ENCODE data around the gene ZSWIM3.

The ZSWIM3 gene

GRCh38 chr20:45833030-45833882 is 24.2 kb upstream of the ZSWIM3 start, which contains the start of gene SNX21:
TSS of gene SNX21 (plus strand) at chr20:45833799. CDS start at chr20:45833920, 121 bp downstream.
- DNase-seq: peak; percentile 10

GRCh38 chr20:45833883-45834796 is 23.3 kb upstream of the ZSWIM3 start:
- DNase-seq: peak; percentile 30

GRCh38 chr20:45834797-45835161 is 22.6 kb upstream of the ZSWIM3 start:
- DNase-seq: no peak

GRCh38 chr20:45835329-45835765 is 22.1 kb upstream of the ZSWIM3 start:
- no peak for DNase-seq

- no peak for DNase-seq
These were observed 21.6 kb upstream of the ZSWIM3 start for GRCh38 chr20:45835825-45836224.

- DNase-seq: no peak
These were observed 20.6 kb upstream of the ZSWIM3 start for GRCh38 chr20:45836841-45837240.

- no peak for DNase-seq
These were observed 16.7 kb upstream of the ZSWIM3 start for GRCh38 chr20:45840700-45841198.

- no peak for DNase-seq
These were observed 15.8 kb upstream of the ZSWIM3 start for GRCh38 chr20:45841407-45842129.

GRCh38 chr20:45842169-45842812 is 15.1 kb upstream of the ZSWIM3 start:
- DNase-seq: no peak

- DNase-seq: no peak
These were observed 13.9 kb upstream of the ZSWIM3 start for GRCh38 chr20:45843506-45843905.

GRCh38 chr20:45845452-45845851 is 12.0 kb upstream of the ZSWIM3 start:
- no peak for DNase-seq

- DNase-seq: no peak
These were observed 9.0 kb upstream of the ZSWIM3 start for GRCh38 chr20:45848421-45848820.

- DNase-seq: no peak
These were observed 8.3 kb upstream of the ZSWIM3 start for GRCh38 chr20:45848969-45849582.

- no peak for DNase-seq
These were observed 7.2 kb upstream of the ZSWIM3 start for GRCh38 chr20:45850238-45850637.

- no peak for DNase-seq
These were observed 6.5 kb upstream of the ZSWIM3 start for GRCh38 chr20:45850926-45851325.

- no peak for DNase-seq
These were observed 5.9 kb upstream of the ZSWIM3 start for GRCh38 chr20:45851501-45851900.

- DNase-seq: no peak
These were observed 5.1 kb upstream of the ZSWIM3 start for GRCh38 chr20:45852326-45852725.

- no peak for DNase-seq
These were observed 3.9 kb upstream of the ZSWIM3 start for GRCh38 chr20:45853484-45853883.

GRCh38 chr20:45857882-45858216 is 435 bp downstream of the ZSWIM3 start:
- DNase-seq: no peak

- DNase-seq: no peak
These were observed 2.5 kb downstream of the ZSWIM3 start for GRCh38 chr20:45859916-45860315.

GRCh38 chr20:45860560-45861220 is 3.3 kb downstream of the ZSWIM3 start:
- DNase-seq: no peak
